PC-9 (cell line): ENCODE measurements around the gene SUFU. TPM values are rescaled to one million over a fixed set of nuclear protein-coding genes. Genes with fewer than 3 reads are reported as not detected.

ENCODE experiments used
- BruUV-seq: library from RNA; stranded (reverse); fragments of 400-500 nt; replicated peaks from 2 replicates; lab custom pipeline; 2021; lab: Mats Ljungman, UMichigan
- CTCF ChIA-PET: fragments of 300-600 bp; sonication (Branson Sonifier 250); formaldehyde crosslinking; loops from one replicate; lab custom pipeline; 2022; ENCODE audit warnings: antibody characterized with exemption; lab: Charles Lee
- POLR2A ChIA-PET: fragments of 300-600 bp; sonication (Branson Sonifier 250); formaldehyde crosslinking; loops from one replicate; lab custom pipeline; 2022; ENCODE audit warnings: antibody characterized with exemption; ENCODE audit not compliant: unreplicated experiment; lab: Charles Lee
- DNase-seq, 2 experiments: peaks; one replicate each; pipeline versions ENCODE4 v3.0.0 to v3.0.0-alpha.2; 2015 to 2022; ENCODE audit warnings: mixed read lengths in 1 of 2
- H2AFZ ChIP-seq: fragments of 200-600 bp; sonication (generic); 2 replicates; pipeline ENCODE4 v1.8.1; 2017; ENCODE audit warnings: antibody characterized with exemption
- H3F3A ChIP-seq: fragments of 200-600 bp; sonication (generic); 2 replicates; pipeline ENCODE4 v1.8.1; 2017; ENCODE audit warnings: antibody characterized with exemption, mild to moderate bottlenecking, low read depth; ENCODE audit not compliant: insufficient read depth
- H3K27ac ChIP-seq: fragments of 200-600 bp; sonication (generic); 2 replicates; pipeline ENCODE4 v1.6.1; 2016; ENCODE audit warnings: mixed run types
- H3K27me3 ChIP-seq: fragments of 200-600 bp; sonication (generic); 2 replicates; pipeline ENCODE4 v1.6.1; 2016; ENCODE audit warnings: low read depth, mixed run types; ENCODE audit not compliant: insufficient read depth
- H3K36me3 ChIP-seq: fragments of 200-600 bp; sonication (generic); 2 replicates; pipeline ENCODE4 v1.6.1; 2016; ENCODE audit warnings: low read depth, mixed run types
- H3K4me1 ChIP-seq: fragments of 200-600 bp; sonication (generic); replicated peaks from 2 replicates; pipeline ENCODE4 v1.6.1; 2016; ENCODE audit warnings: mixed run types; ENCODE audit not compliant: insufficient read depth
- H3K4me2 ChIP-seq: fragments of 200-600 bp; sonication (generic); 2 replicates; pipeline ENCODE4 v1.6.1; 2017; ENCODE audit warnings: mixed run types
- H3K4me3 ChIP-seq: fragments of 200-600 bp; sonication (generic); 2 replicates; pipeline ENCODE4 v1.6.1; 2016; ENCODE audit warnings: mixed run types
- H3K79me2 ChIP-seq: fragments of 200-600 bp; sonication (generic); 2 replicates; pipeline ENCODE4 v1.6.1; 2017; ENCODE audit warnings: low read depth, mixed run types
- H3K9me2 ChIP-seq: fragments of 200-600 bp; sonication (generic); 2 replicates; pipeline ENCODE4 v1.8.1; 2017; ENCODE audit warnings: mild to moderate bottlenecking; ENCODE audit not compliant: insufficient read depth
- H3K9me3 ChIP-seq: fragments of 200-600 bp; sonication (generic); 2 replicates; pipeline ENCODE4 v1.8.1; 2016; ENCODE audit warnings: low read depth; ENCODE audit not compliant: insufficient read depth
- H4K20me1 ChIP-seq: fragments of 200-600 bp; sonication (generic); 2 replicates; pipeline ENCODE4 v1.8.1; 2017; ENCODE audit not compliant: insufficient read depth
- CTCF ChIP-seq: fragments of 200-600 bp; sonication (generic); conservative IDR thresholded peaks from 2 replicates; pipeline ENCODE4 v1.6.1; 2017; ENCODE audit warnings: mixed run types, antibody characterized with exemption, mild to moderate bottlenecking, moderate library complexity
- EZH2 ChIP-seq: fragments of 200-600 bp; sonication (generic); IDR thresholded peaks from 2 replicates; pipeline ENCODE4 v1.8.0; 2017; ENCODE audit warnings: antibody characterized with exemption, low read depth
- intact Hi-C: fragments of 100-400 bp; cut with micrococcal nuclease; formaldehyde crosslinking; loops from one replicate; pipeline ENCODE4 v1.10.0; 2022; ENCODE audit not compliant: unreplicated experiment
- total RNA-seq: library from RNA; stranded (reverse); gene quantifications from 2 replicates; pipeline ENCODE4 v1.2.3, GENCODE V29; 2021

SUFU gene
- total RNA-seq, 1 experiment from 2014 or later = 20.2 TPM

- no peak for TF ChIP-seq CTCF
- no peak for TF ChIP-seq EZH2
- intact Hi-C loops = no loop called here
- H3K79me2 ChIP-seq = no peaks in the 10 kb centered on the region
- H3K4me1 ChIP-seq = no peaks in the 10 kb centered on the region
- H3F3A ChIP-seq = no peaks in the 10 kb centered on the region
- H3K36me3 ChIP-seq = no peaks in the 10 kb centered on the region
- ChIA-PET CTCF (no interaction called here), POLR2A (no interaction called here)
- BruUV-seq = no TSS peak
- no peak overlapping the region for H3K4me3 ChIP-seq
- no peaks in the 10 kb centered on the region for H3K9me2 ChIP-seq
- H3K27ac ChIP-seq = no peak overlapping the region
- no peaks in the 10 kb centered on the region for H3K27me3 ChIP-seq
- DNase-seq = no peak
- H2AFZ ChIP-seq = no peak overlapping the region
- H3K4me2 ChIP-seq = no peak overlapping the region
- no peaks in the 10 kb centered on the region for H4K20me1 ChIP-seq
- no peaks in the 10 kb centered on the region for H3K9me3 ChIP-seq
These were observed 178.6 kb downstream of the SUFU start for GRCh38 chr10:102682416-102682815.

GRCh38 chr10:102682981-102683380 lies 179.2 kb downstream of the SUFU start:
- H3K36me3 ChIP-seq = no peaks in the 10 kb centered on the region
- H4K20me1 ChIP-seq = no peaks in the 10 kb centered on the region
- no peaks in the 10 kb centered on the region for H3K27me3 ChIP-seq
- no peaks in the 10 kb centered on the region for H3K4me1 ChIP-seq
- intact Hi-C loops = no loop called here
- no TSS peak for BruUV-seq
- ChIA-PET CTCF (no interaction called here), POLR2A (no interaction called here)
- TF ChIP-seq CTCF = no peak
- TF ChIP-seq EZH2 = no peak
- H2AFZ ChIP-seq = no peak overlapping the region
- H3K4me3 ChIP-seq = no peak overlapping the region
- H3K27ac ChIP-seq = no peak overlapping the region
- DNase-seq = no peak
- H3K9me3 ChIP-seq = no peaks in the 10 kb centered on the region
- no peaks in the 10 kb centered on the region for H3K9me2 ChIP-seq
- H3F3A ChIP-seq = no peaks in the 10 kb centered on the region
- H3K4me2 ChIP-seq = no peak overlapping the region
- no peaks in the 10 kb centered on the region for H3K79me2 ChIP-seq

Other genes starting within 250 kb of the SUFU start
- gene NFKB2, start 108.3 kb upstream of the SUFU start, total RNA-seq = 26.3 and 30.8 TPM in 2 replicates
- gene PSD, start 85.2 kb upstream of the SUFU start, total RNA-seq = 1.6 and 2.3 TPM in 2 replicates
- 6.2 and 12.7 TPM in 2 replicates for gene FBXL15, start 83.1 kb upstream of the SUFU start, total RNA-seq
- gene CUEDC2, start 71.4 kb upstream of the SUFU start, total RNA-seq = 46.2 and 57.7 TPM in 2 replicates
- 1.0 and 1.4 TPM in 2 replicates for gene C10orf95, start 52.4 kb upstream of the SUFU start, total RNA-seq
- gene ACTR1A, start 1.3 kb upstream of the SUFU start, total RNA-seq = 25.8 and 29.4 TPM in 2 replicates
- 59.8 and 73.0 TPM in 2 replicates for gene TRIM8, start 140.5 kb downstream of the SUFU start, total RNA-seq
- gene ARL3, start 210.4 kb downstream of the SUFU start, total RNA-seq = 7.1 and 9.7 TPM in 2 replicates
- 5.3 and 5.4 TPM in 2 replicates for gene SFXN2, start 210.7 kb downstream of the SUFU start, total RNA-seq
- 16.2 and 19.7 TPM in 2 replicates for gene WBP1L, start 240.0 kb downstream of the SUFU start, total RNA-seq